HEK293 (cell line): ENCODE data around the gene DNAJB2.

ENCODE experiments used
- CTCF ChIA-PET: fragments of 350-600 bp; formaldehyde crosslinking; extraction: SDS; loops from one replicate; lab custom pipeline; 2021; ENCODE audit warnings: antibody characterized with exemption; lab: Yijun Ruan, JAX
- POLR2A ChIA-PET: fragments of 300-600 bp; formaldehyde crosslinking; extraction: SDS; loops from one replicate; lab custom pipeline; 2020; ENCODE audit warnings: antibody characterized with exemption, inconsistent platforms; lab: Yijun Ruan, JAX
- H3K27ac ChIP-seq: fragments of 200-500 bp; sonication (Bioruptor generic); 2 replicates; pipeline ENCODE4 v1.5.1; 2014; ENCODE audit warnings: low read depth, low read length, control low read depth, inconsistent platforms; ENCODE audit errors: extremely low read depth
- H3K36me3 ChIP-seq, 2 experiments: fragments of 200-500 bp in 1 of 2; sonication (Bioruptor generic) in 1 of 2; 1 replicate in 1 of 2; 2 replicates in 1 of 2; pipeline ENCODE4 v1.5.1; 2014 to 2017; ENCODE audit warnings: inconsistent platforms in 2 of 2, low read length in 2 of 2; ENCODE audit not compliant: control insufficient read depth in 2 of 2, insufficient read depth in 1 of 2
- H3K4me1 ChIP-seq: fragments of 200-500 bp; sonication (Bioruptor generic); 2 replicates; pipeline ENCODE4 v1.5.1; 2014; ENCODE audit warnings: mild to moderate bottlenecking, low read length, inconsistent platforms; ENCODE audit not compliant: control insufficient read depth, insufficient read depth
- H3K4me3 ChIP-seq: 2 replicates; pipeline ENCODE4 v1.5.1; 2011; ENCODE audit warnings: low read depth, mild to moderate bottlenecking, control low read depth, low read length, moderate library complexity
- H3K9me3 ChIP-seq: fragments of 200-500 bp; sonication (Bioruptor generic); 2 replicates; pipeline ENCODE4 v1.5.1; 2014; ENCODE audit warnings: low read depth, low read length, inconsistent platforms; ENCODE audit not compliant: control insufficient read depth, insufficient read depth
- FEZF1 ChIP-seq: fragments of 450-650 bp; formaldehyde crosslinking; IDR thresholded peaks from 2 replicates; pipeline ENCODE4 v1.5.1; 2016; ENCODE audit warnings: missing biosample characterization, missing genetic modification characterization
- GLI4 ChIP-seq: fragments of 450-650 bp; formaldehyde crosslinking; IDR thresholded peaks from 2 replicates; pipeline ENCODE4 v1.5.1; 2016; ENCODE audit warnings: missing biosample characterization, missing genetic modification characterization
- KLF1 ChIP-seq: fragments of 450-650 bp; formaldehyde crosslinking; IDR thresholded peaks from 2 replicates; pipeline ENCODE4 v1.5.1; 2016; ENCODE audit warnings: missing biosample characterization, missing genetic modification characterization
- MEIS1 ChIP-seq: sonication (generic); formaldehyde crosslinking; IDR thresholded peaks from 2 replicates; pipeline ENCODE4 v1.8.1; 2022; ENCODE audit warnings: missing genetic modification reagents, mild to moderate bottlenecking, borderline replicate concordance
- REPIN1 ChIP-seq: fragments of 450-650 bp; formaldehyde crosslinking; IDR thresholded peaks from 2 replicates; pipeline ENCODE4 v1.5.1; 2017; ENCODE audit warnings: missing biosample characterization, missing genetic modification characterization, low read depth
- SCRT1 ChIP-seq: fragments of 450-650 bp; formaldehyde crosslinking; IDR thresholded peaks from 2 replicates; pipeline ENCODE4 v1.5.1; 2016; ENCODE audit warnings: missing biosample characterization, missing genetic modification characterization, borderline replicate concordance
- ZBTB7A ChIP-seq: fragments of 450-650 bp; formaldehyde crosslinking; IDR thresholded peaks from 2 replicates; pipeline ENCODE4 v1.5.1; 2016; ENCODE audit warnings: low read depth, missing biosample characterization, missing genetic modification characterization
- ZFP3 ChIP-seq: fragments of 450-650 bp; formaldehyde crosslinking; IDR thresholded peaks from 2 replicates; pipeline ENCODE4 v1.5.1; 2016; ENCODE audit warnings: low read depth, missing biosample characterization, missing genetic modification characterization
- ZIC2 ChIP-seq: fragments of 450-650 bp; formaldehyde crosslinking; IDR thresholded peaks from 2 replicates; pipeline ENCODE4 v1.5.1; 2016; ENCODE audit warnings: missing biosample characterization, missing genetic modification characterization
- ZNF121 ChIP-seq: fragments of 450-650 bp; formaldehyde crosslinking; IDR thresholded peaks from 2 replicates; pipeline ENCODE4 v1.5.1; 2016; ENCODE audit warnings: missing biosample characterization, missing genetic modification characterization
- ZNF133 ChIP-seq: fragments of 450-650 bp; formaldehyde crosslinking; IDR thresholded peaks from 2 replicates; pipeline ENCODE4 v1.5.1; 2016; ENCODE audit warnings: missing biosample characterization, missing genetic modification characterization
- ZNF157 ChIP-seq: fragments of 450-650 bp; formaldehyde crosslinking; IDR thresholded peaks from 2 replicates; pipeline ENCODE4 v1.5.1; 2016; ENCODE audit warnings: missing biosample characterization, missing genetic modification characterization
- ZNF24 ChIP-seq: fragments of 450-650 bp; formaldehyde crosslinking; IDR thresholded peaks from 2 replicates; pipeline ENCODE4 v1.5.1; 2016; ENCODE audit warnings: missing biosample characterization, missing genetic modification characterization
- ZNF302 ChIP-seq: fragments of 450-650 bp; formaldehyde crosslinking; IDR thresholded peaks from 2 replicates; pipeline ENCODE4 v1.5.1; 2016; ENCODE audit warnings: missing biosample characterization, missing genetic modification characterization, low read depth
- ZNF335 ChIP-seq: fragments of 450-650 bp; formaldehyde crosslinking; conservative IDR thresholded peaks from 2 replicates; pipeline ENCODE4 v1.5.1; 2016; ENCODE audit warnings: missing biosample characterization, missing genetic modification characterization
- ZNF341 ChIP-seq: fragments of 450-650 bp; formaldehyde crosslinking; IDR thresholded peaks from 2 replicates; pipeline ENCODE4; 2016; ENCODE audit warnings: low read depth, missing biosample characterization, missing genetic modification characterization
- ZNF404 ChIP-seq: fragments of 450-650 bp; formaldehyde crosslinking; IDR thresholded peaks from 2 replicates; pipeline ENCODE4 v1.5.1; 2017; ENCODE audit warnings: missing biosample characterization, missing genetic modification characterization
- ZNF433 ChIP-seq: fragments of 450-650 bp; formaldehyde crosslinking; IDR thresholded peaks from 2 replicates; pipeline ENCODE4 v1.5.1; 2016; ENCODE audit warnings: missing biosample characterization, missing genetic modification characterization, low read depth
- ZNF501 ChIP-seq: fragments of 450-650 bp; formaldehyde crosslinking; IDR thresholded peaks from 2 replicates; pipeline ENCODE4 v1.5.1; 2016; ENCODE audit warnings: missing biosample characterization, missing genetic modification characterization
- ZNF561 ChIP-seq: fragments of 450-650 bp; IDR thresholded peaks from 2 replicates; pipeline ENCODE4 v1.5.1; 2018; ENCODE audit warnings: missing biosample characterization, missing genetic modification characterization, borderline replicate concordance
- ZNF621 ChIP-seq: fragments of 450-650 bp; formaldehyde crosslinking; IDR thresholded peaks from 2 replicates; pipeline ENCODE4 v1.5.1; 2017; ENCODE audit warnings: missing biosample characterization, missing genetic modification characterization
- ZNF629 ChIP-seq: fragments of 450-650 bp; formaldehyde crosslinking; IDR thresholded peaks from 2 replicates; pipeline ENCODE4 v1.5.1; 2017; ENCODE audit warnings: missing biosample characterization, missing genetic modification characterization
- ZNF658 ChIP-seq: fragments of 450-650 bp; formaldehyde crosslinking; IDR thresholded peaks from 2 replicates; pipeline ENCODE4; 2016; ENCODE audit warnings: missing biosample characterization, missing genetic modification characterization
- ZNF660 ChIP-seq: fragments of 450-650 bp; IDR thresholded peaks from 2 replicates; pipeline ENCODE4 v1.5.1; 2018; ENCODE audit warnings: missing biosample characterization, mild to moderate bottlenecking, missing genetic modification characterization
- ZNF707 ChIP-seq: fragments of 450-650 bp; formaldehyde crosslinking; IDR thresholded peaks from 2 replicates; pipeline ENCODE4 v1.5.1; 2016; ENCODE audit warnings: missing biosample characterization, missing genetic modification characterization
- ZNF747 ChIP-seq: fragments of 450-650 bp; formaldehyde crosslinking; IDR thresholded peaks from 2 replicates; pipeline ENCODE4 v1.5.1; 2016; ENCODE audit warnings: missing biosample characterization, missing genetic modification characterization
- ZNF785 ChIP-seq: fragments of 450-650 bp; formaldehyde crosslinking; IDR thresholded peaks from 2 replicates; pipeline ENCODE4 v1.5.1; 2016; ENCODE audit warnings: missing biosample characterization, missing genetic modification characterization
- TF ChIP-seq, protein P1 (sequence below): fragments of 450-650 bp; formaldehyde crosslinking; IDR thresholded peaks from 2 replicates; pipeline ENCODE4 v1.5.1; 2016; ENCODE audit warnings: missing biosample characterization, missing genetic modification characterization
- TF ChIP-seq, protein P2 (sequence below): fragments of 450-650 bp; formaldehyde crosslinking; IDR thresholded peaks from 2 replicates; pipeline ENCODE4 v1.5.1; 2016; ENCODE audit warnings: missing biosample characterization, missing genetic modification characterization
- TF ChIP-seq, protein P3 (sequence below): fragments of 450-650 bp; formaldehyde crosslinking; IDR thresholded peaks from 2 replicates; pipeline ENCODE4 v1.5.1; 2016; ENCODE audit warnings: missing biosample characterization, missing genetic modification characterization
- TF ChIP-seq, protein P4 (sequence below): fragments of 450-650 bp; formaldehyde crosslinking; IDR thresholded peaks from 2 replicates; pipeline ENCODE4 v1.5.1; 2016; ENCODE audit warnings: missing biosample characterization, missing genetic modification characterization

Gene DNAJB2

DNA sequence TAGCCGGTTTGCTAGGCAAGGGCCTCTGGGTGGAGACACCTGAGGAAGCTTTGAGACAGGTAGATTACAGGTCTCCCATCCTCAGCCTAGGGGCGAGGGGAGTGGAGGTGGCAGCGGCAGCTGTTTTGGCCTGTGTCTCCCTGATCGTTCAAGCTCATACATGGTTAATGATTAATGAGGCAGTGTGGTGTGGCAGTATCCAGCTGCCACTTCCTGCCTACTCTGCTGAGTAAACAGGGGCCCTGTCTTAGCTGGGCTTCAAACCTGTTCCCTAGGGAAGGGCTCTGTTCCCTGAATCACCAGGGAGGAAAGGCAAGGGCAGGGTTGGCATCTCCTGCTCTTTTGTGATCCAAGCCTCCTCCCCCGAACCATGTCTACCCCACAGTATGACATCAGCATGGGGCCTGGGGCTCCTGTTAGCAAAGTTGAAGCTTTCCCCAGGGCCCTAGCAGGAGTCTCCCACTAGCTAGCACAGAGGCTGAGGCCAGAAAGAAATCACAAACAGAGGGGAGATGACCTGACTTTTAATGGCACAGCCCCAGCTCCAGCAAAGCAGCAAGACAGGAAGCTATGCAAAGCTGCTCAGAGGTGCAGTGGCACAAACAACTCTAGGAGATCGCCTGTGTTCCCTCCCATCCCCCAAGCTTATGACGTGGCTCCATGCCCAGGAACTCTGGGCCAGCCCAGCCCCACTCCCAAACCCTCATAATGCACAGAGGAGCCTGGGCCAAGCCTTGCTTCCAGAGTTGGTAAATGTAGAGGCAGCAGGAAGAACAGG lies 29.8 kb upstream of the DNAJB2 start (continued):
- TF ChIP-seq ZNF335 (tag by site-specific recombination) (peak; percentile 64), ZIC2 (tag by site-specific recombination) (peak; percentile 90), ZNF133 (tag by site-specific recombination) (no peak), ZNF501 (tag by site-specific recombination) (no peak), ZNF785 (tag by site-specific recombination) (no peak), ZNF341 (tag by site-specific recombination) (peak; percentile 92), ZNF660 (tag by site-specific recombination) (peak; percentile 44; the same call in 1 of the 2 replicates), ZNF658 (tag by site-specific recombination) (no peak), ZNF561 (tag by site-specific recombination) (no peak), ZNF433 (no peak), ZNF24 (tag by site-specific recombination) (0 out of 2 replicates have a peak, but pooled peaks have one; percentile 79), ZNF747 (no peak)

DNA sequence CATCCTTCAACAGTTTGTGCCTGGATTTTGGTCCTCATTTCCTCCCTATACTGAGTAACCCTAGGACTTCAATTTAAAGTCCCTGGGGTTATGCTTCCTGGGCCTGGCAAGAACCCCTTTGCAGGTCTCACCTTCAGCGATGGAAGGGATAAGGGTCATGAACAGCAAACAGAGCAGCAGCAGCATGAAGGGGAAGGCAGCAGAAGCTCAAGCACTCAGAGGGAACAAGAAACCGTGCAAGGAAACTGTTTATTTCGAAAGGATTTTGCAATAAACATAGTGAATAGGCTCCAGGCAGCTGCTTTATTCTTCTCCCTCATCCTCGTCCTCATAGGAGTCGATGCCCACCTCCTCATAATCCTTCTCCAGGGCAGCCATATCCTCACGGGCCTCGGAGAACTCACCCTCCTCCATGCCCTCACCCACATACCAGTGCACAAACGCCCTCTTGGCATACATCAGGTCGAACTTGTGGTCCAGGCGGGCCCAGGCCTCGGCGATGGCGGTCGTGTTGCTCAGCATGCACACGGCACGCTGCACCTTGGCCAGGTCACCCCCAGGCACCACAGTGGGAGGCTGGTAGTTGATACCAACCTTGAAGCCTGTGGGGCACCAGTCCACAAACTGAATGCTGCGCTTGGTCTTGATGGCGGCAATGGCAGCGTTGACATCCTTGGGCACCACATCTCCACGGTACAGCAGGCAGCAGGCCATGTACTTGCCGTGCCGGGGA lies 29.0 kb upstream of the DNAJB2 start:
- CTCF ChIA-PET = interaction anchor here (0.8 to 6.2 kb wide), 3 partner anchors 26 to 78 kb away, joined by 3 to 83 read pairs (median 39); partner anchors contain the start of gene DNAJB2
- TF ChIP-seq MEIS1 (CRISPR knock-in tag) (no peak), REPIN1 (no peak), ZNF404 (tag by site-specific recombination) (no peak), ZNF157 (tag by site-specific recombination) (no peak), KLF1 (tag by site-specific recombination) (no peak), FEZF1 (tag by site-specific recombination) (no peak), ZBTB7A (no peak), GLI4 (no peak), ZNF621 (tag by site-specific recombination) (no peak), ZNF121 (tag by site-specific recombination) (no peak), ZNF302 (no peak), ZNF629 (no peak), SCRT1 (no peak), ZNF707 (no peak), ZFP3 (no peak)
- TF ChIP-seq, protein P1, sequence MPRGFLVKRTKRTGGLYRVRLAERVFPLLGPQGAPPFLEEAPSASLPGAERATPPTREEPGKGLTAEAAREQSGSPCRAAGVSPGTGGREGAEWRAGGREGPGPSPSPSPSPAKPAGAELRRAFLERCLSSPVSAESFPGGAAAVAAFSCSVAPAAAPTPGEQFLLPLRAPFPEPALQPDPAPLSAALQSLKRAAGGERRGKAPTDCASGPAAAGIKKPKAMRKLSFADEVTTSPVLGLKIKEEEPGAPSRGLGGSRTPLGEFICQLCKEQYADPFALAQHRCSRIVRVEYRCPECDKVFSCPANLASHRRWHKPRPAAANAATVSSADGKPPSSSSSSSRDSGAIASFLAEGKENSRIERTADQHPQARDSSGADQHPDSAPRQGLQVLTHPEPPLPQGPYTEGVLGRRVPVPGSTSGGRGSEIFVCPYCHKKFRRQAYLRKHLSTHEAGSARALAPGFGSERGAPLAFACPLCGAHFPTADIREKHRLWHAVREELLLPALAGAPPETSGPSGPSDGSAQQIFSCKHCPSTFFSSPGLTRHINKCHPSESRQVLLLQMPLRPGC = no peak
- TF ChIP-seq, protein P2, sequence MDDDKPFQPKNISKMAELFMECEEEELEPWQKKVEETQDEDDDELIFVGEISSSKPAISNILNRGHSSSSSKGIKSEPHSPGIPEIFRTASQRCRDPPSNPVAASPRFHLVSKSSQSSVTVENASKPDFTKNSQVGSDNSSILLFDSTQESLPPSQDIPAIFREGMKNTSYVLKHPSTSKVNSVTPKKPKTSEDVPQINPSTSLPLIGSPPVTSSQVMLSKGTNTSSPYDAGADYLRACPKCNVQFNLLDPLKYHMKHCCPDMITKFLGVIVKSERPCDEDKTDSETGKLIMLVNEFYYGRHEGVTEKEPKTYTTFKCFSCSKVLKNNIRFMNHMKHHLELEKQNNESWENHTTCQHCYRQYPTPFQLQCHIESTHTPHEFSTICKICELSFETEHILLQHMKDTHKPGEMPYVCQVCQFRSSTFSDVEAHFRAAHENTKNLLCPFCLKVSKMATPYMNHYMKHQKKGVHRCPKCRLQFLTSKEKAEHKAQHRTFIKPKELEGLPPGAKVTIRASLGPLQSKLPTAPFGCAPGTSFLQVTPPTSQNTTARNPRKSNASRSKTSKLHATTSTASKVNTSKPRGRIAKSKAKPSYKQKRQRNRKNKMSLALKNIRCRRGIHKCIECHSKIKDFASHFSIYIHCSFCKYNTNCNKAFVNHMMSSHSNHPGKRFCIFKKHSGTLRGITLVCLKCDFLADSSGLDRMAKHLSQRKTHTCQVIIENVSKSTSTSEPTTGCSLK = no peak
- TF ChIP-seq, protein P3, sequence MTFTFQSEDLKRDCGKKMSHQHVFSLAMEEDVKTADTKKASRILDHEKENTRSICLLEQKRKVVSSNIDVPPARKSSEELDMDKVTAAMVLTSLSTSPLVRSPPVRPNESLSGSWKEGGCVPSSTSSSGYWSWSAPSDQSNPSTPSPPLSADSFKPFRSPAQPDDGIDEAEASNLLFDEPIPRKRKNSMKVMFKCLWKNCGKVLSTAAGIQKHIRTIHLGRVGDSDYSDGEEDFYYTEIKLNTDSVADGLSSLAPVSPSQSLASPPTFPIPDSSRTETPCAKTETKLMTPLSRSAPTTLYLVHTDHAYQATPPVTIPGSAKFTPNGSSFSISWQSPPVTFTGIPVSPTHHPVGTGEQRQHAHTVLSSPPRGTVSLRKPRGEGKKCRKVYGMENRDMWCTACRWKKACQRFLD (tag by site-specific recombination) = no peak
- TF ChIP-seq, protein P4, sequence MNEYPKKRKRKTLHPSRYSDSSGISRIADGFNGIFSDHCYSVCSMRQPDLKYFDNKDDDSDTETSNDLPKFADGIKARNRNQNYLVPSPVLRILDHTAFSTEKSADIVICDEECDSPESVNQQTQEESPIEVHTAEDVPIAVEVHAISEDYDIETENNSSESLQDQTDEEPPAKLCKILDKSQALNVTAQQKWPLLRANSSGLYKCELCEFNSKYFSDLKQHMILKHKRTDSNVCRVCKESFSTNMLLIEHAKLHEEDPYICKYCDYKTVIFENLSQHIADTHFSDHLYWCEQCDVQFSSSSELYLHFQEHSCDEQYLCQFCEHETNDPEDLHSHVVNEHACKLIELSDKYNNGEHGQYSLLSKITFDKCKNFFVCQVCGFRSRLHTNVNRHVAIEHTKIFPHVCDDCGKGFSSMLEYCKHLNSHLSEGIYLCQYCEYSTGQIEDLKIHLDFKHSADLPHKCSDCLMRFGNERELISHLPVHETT = no peak
- POLR2A ChIA-PET = interaction anchor here (0.8 to 3.3 kb wide), 11 partner anchors 8 to 74 kb away, joined by 3 to 17 read pairs (median 4); partner anchors contain the start of genes ANKZF1, ATG9A, CNPPD1 and DNAJB2
- Histone ChIP-seq H3K4me1 (peaks cover 10% of the 10 kb centered on the region), H3K9me3 (no peaks in the 10 kb centered on the region), H3K4me3 (no peak overlapping the region), H3K36me3 (peaks cover 0 to 34% of the 10 kb centered on the region in 2 experiments; a peak in 1 of 3 replicates), H3K27ac (no peak overlapping the region)
